Gastroesophageal sphincter (tissue), 4 donors: ENCODE data around the gene REEP2. TPM values are rescaled to one million over a fixed set of nuclear protein-coding genes. Genes with fewer than 3 reads are reported as not detected.

Experiments used
- ATAC-seq: fragments of 150-250 bp; one replicate; pipeline ENCODE4 v1.9.1; 2016; ENCODE audit warnings: mild to moderate bottlenecking, moderate library complexity
- H3K27ac ChIP-seq, 4 donors: fragments of 200-600 bp; sonication (generic) in 3 of 4; 1 replicate in 3 of 4; 2 replicates in 1 of 4; pipeline ENCODE4 v1.5.1; 2016 to 2019
- H3K27me3 ChIP-seq: fragments of 200-600 bp; sonication (generic); one replicate; pipeline ENCODE4 v1.5.1; 2019
- H3K36me3 ChIP-seq, 2 donors: fragments of 200-600 bp; sonication (generic); one replicate each; pipeline ENCODE4 v1.5.1; 2019; ENCODE audit warnings: control low read depth in 1 of 2
- H3K4me1 ChIP-seq, 3 donors: fragments of 200-600 bp; sonication (generic); 1 replicate in 2 of 3; 2 replicates in 1 of 3; pipeline ENCODE4 v1.5.1; 2016 to 2019; ENCODE audit warnings: control low read depth in 2 of 3
- H3K4me3 ChIP-seq, 2 donors: fragments of 200-600 bp; sonication (generic); one replicate each; pipeline ENCODE4 v1.5.1; 2019; ENCODE audit warnings: mild to moderate bottlenecking in 1 of 2, moderate library complexity in 1 of 2
- H3K9me3 ChIP-seq, 3 donors: fragments of 200-600 bp; sonication (generic); one replicate each; pipeline ENCODE4 v1.5.1; 2017 to 2019; ENCODE audit warnings: control low read depth in 2 of 3
- EP300 ChIP-seq: sonication (generic); formaldehyde crosslinking; IDR thresholded peaks from one replicate; pipeline ENCODE4 v1.6.1; 2017; ENCODE audit warnings: antibody characterized with exemption, mild to moderate bottlenecking
- POLR2A ChIP-seq, 2 donors: fragments of 450-650 bp; IDR thresholded peaks; one replicate each; pipeline ENCODE4 v1.6.1; 2017; ENCODE audit warnings: antibody characterized with exemption in 2 of 2, mild to moderate bottlenecking in 2 of 2, moderate library complexity in 1 of 2
- POLR2AphosphoS5 ChIP-seq: sonication (generic); formaldehyde crosslinking; IDR thresholded peaks from one replicate; pipeline ENCODE4 v1.6.1; 2017; ENCODE audit warnings: antibody characterized with exemption
- WGBS, 2 donors: methylation state at CpG; one replicate each; pipeline ENCODE4 v1.1.5; 2018; ENCODE audit warnings: low coverage in 1 of 2; 5-methylcytosine and 5-hydroxymethylcytosine counted together
- total RNA-seq, 4 donors: library from RNA; depleted of rRNA; stranded (reverse); fragments of >200 nt; gene quantifications; one replicate each; pipeline ENCODE4 v1.1.0, GENCODE V29; 2016
- TF ChIP-seq, protein P1 (sequence below), 4 experiments: fragments of 200-600 bp in 2 of 4; fragments of 450-650 bp in 2 of 4; sonication (generic) in 1 of 4; IDR thresholded peaks; one replicate each; pipeline ENCODE4 v1.5.1; 2017 to 2019; ENCODE audit warnings: antibody characterized with exemption in 4 of 4, mild to moderate bottlenecking in 2 of 4, moderate library complexity in 2 of 4

The REEP2 gene
- total RNA-seq, 4 donors from 2014 or later = 16.7 to 45.8 (median 26.3) TPM

- H3K4me3 ChIP-seq = no peak overlapping the region
- H3K4me1 ChIP-seq = peaks cover 0 to 18% (median 10%) of the 10 kb centered on the region in 3 donors
- peaks cover 0 to 12% of the 10 kb centered on the region in 2 donors for H3K36me3 ChIP-seq
- H3K27me3 ChIP-seq = no peaks in the 10 kb centered on the region
- no peak for ATAC-seq
- WGBS, 2 donors = 76 to 100% methylated on average over 2 of the region's 22 CpGs
- no peak overlapping the region for H3K27ac ChIP-seq
- no peaks in the 10 kb centered on the region for H3K9me3 ChIP-seq
- TF ChIP-seq POLR2A (IDR thresholded peaks at IDR 0.05) (no peak), EP300 (no peak), POLR2AphosphoS5 (no peak)
- TF ChIP-seq, protein P1, sequence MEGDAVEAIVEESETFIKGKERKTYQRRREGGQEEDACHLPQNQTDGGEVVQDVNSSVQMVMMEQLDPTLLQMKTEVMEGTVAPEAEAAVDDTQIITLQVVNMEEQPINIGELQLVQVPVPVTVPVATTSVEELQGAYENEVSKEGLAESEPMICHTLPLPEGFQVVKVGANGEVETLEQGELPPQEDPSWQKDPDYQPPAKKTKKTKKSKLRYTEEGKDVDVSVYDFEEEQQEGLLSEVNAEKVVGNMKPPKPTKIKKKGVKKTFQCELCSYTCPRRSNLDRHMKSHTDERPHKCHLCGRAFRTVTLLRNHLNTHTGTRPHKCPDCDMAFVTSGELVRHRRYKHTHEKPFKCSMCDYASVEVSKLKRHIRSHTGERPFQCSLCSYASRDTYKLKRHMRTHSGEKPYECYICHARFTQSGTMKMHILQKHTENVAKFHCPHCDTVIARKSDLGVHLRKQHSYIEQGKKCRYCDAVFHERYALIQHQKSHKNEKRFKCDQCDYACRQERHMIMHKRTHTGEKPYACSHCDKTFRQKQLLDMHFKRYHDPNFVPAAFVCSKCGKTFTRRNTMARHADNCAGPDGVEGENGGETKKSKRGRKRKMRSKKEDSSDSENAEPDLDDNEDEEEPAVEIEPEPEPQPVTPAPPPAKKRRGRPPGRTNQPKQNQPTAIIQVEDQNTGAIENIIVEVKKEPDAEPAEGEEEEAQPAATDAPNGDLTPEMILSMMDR (IDR thresholded peaks at IDR 0.05) = no peak
Observed at GRCh38 chr5:138444774-138445546, 6.1 kb downstream of the REEP2 start.

DNA sequence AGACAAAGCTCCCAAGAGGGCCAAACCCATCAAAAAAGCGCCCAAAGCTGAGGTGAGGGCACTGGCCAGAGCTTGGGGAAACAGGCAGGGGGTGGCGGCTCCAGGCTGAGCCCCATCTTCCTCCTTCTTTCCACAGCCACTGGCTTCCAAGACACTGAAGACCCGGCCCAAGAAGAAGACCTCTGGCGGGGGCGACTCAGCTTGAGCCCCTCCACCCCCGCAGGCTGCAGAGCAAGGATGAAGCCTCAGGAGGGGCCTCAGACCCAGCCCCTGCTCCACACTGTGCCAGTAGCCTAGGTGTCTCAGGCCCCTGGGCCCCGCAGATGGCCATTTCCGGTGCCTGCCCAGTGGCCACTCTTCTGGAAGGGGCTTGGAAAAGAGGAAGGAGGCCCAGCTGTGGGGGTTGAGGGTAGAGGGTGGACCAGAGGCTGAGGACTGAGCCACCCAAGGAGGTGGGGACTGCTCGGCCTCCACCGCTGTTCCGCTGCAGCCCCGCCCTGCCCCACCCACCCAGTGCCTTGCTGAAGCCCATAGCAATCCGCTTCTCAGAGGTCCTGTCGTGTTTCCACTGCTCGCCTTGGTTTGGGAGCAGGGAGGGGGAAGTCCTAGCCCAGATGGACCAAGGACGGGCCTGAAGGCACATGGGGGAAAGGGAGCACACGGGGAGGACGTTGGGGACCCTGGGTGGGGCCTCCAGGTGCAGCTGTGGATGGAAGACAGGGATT lies 6.9 kb downstream of the REEP2 start:
- no peak overlapping the region for H3K4me3 ChIP-seq
- no peaks in the 10 kb centered on the region for H3K9me3 ChIP-seq
- TF ChIP-seq POLR2A (IDR thresholded peaks at IDR 0.05) = no peak
- no peak for TF ChIP-seq POLR2AphosphoS5
- TF ChIP-seq, protein P1 (IDR thresholded peaks at IDR 0.05) = no peak
- 87% methylated on average over 4 of the region's 18 CpGs; no CpG with 5 or more reads in 1 of the 2 donors for WGBS, 2 donors
- no peak for ATAC-seq
- H3K4me1 ChIP-seq = peaks cover 0 to 17% (median 9%) of the 10 kb centered on the region in 3 donors
- no peak overlapping the region for H3K27ac ChIP-seq
- H3K27me3 ChIP-seq = no peaks in the 10 kb centered on the region
- H3K36me3 ChIP-seq = peaks cover 0 to 12% of the 10 kb centered on the region in 2 donors

DNA sequence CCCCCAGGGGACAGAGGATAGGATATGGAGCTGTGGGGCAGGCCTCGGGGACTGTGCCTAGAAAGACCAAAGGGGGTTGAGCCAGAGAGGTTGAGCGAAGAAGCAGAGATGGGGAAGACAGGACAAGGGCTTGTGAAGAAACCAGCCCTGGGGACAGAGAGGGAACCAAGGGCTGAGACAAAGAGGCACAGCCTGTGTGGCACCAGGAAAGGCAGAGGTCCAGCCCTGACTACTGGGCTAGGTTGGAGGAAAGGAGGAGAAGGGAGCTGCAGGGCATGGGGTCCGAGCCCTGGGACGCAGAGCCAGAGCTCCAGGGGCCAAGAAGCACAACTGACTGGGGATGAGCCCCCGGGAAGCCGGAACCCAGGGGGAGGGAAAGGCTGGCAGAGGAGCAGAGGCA lies 9.2 kb downstream of the REEP2 start:
- Histone ChIP-seq H3K9me3 (no peaks in the 10 kb centered on the region), H3K36me3 (peaks cover 0 to 12% of the 10 kb centered on the region in 2 donors), H3K27ac (no peak overlapping the region), H3K27me3 (no peaks in the 10 kb centered on the region), H3K4me1 (peaks cover 0 to 17% (median 9%) of the 10 kb centered on the region in 3 donors), H3K4me3 (no peak overlapping the region)
- 87% methylated on average over 6 of the region's 6 CpGs; no CpG with 5 or more reads in 1 of the 2 donors for WGBS, 2 donors
- TF ChIP-seq POLR2A (IDR thresholded peaks at IDR 0.05) (no peak), POLR2AphosphoS5 (no peak), EP300 (no peak)
- TF ChIP-seq, protein P1 (IDR thresholded peaks at IDR 0.05) = no peak
- ATAC-seq = no peak

DNA sequence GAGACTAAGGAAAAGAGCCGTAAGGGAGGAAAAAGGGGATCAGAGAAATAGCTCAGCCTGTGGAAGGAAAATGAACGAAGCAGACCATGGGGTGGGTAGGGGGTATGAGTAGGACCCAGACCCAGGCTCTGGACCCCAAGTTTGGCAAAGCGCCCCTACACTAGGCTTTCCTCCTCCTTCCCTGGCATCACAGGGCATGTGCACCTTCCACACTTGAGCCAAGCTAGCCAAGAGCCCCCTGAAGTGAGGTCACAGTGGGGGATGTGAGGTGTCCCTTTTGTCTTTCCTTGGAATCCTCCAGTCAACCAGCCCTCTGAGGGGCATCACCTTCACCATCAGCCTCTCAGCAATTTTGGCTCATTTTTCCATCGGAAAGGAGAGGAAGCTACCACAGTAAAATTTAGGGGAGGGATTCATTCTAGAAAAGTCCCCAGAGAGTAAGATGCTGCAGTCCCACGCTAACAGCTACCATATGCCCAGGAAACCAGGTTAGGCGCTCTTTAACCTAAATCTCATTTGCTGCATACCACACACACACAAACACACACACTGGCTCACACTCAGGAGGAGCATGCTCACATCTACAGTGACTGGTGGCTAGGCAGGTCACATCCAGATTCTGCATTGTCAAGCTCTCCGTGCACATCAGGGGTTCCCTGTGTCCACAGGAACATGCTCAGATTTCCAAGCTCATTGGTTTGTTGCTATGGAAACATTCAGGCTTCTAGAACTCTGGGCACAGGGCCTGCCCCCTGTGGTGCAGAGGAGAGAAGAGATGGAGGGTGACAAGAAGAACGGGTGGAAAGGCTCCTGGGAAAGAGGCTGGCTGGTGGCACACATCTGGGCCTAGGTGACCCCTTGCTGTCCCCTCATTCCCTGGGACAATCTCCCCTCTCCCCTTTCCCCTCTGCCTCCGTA lies 9.9 kb downstream of the REEP2 start:
- WGBS, 2 donors = 57 to 68% methylated on average over 5 to 7 of the region's 9 CpGs
- H3K9me3 ChIP-seq = no peaks in the 10 kb centered on the region
- peak overlapping the region in 1 of 4 donors; percentile 46 for H3K27ac ChIP-seq
- TF ChIP-seq, protein P1 (IDR thresholded peaks at IDR 0.05) = no peak
- TF ChIP-seq POLR2AphosphoS5 (no peak), POLR2A (IDR thresholded peaks at IDR 0.05) (no peak), EP300 (no peak)
- H3K4me3 ChIP-seq = no peak overlapping the region
- peaks cover 0 to 12% of the 10 kb centered on the region in 2 donors for H3K36me3 ChIP-seq
- peaks cover 0 to 17% (median 9%) of the 10 kb centered on the region in 3 donors for H3K4me1 ChIP-seq
- no peaks in the 10 kb centered on the region for H3K27me3 ChIP-seq
- no peak for ATAC-seq
